Daoy (cell line): ENCODE results near the gene STEAP3. TPM values are rescaled to one million over a fixed set of nuclear protein-coding genes. Genes with fewer than 3 reads are reported as not detected.

Experiments
- DNase-seq: peaks from one replicate; pipeline ENCODE4 v3.0.0-alpha.2; 2015; ENCODE audit warnings: low read depth
- total RNA-seq: library from RNA; depleted of rRNA; stranded (reverse); fragments of >200 nt; shearing (Covaris generic); gene quantifications from 2 replicates; pipeline ENCODE4 v1.2.3, GENCODE V29; 2014

STEAP3 gene
- total RNA-seq, 1 experiment from 2014 or later = 14.6 TPM

- no peak for DNase-seq
Observed at GRCh38 chr2:119225105-119225865, 1.7 kb downstream of the STEAP3 start.

- no peak for DNase-seq
Observed at GRCh38 chr2:119225926-119226325, 2.3 kb downstream of the STEAP3 start.

GRCh38 chr2:119227346-119227745, 3.7 kb downstream of the STEAP3 start:
- DNase-seq = no peak

DNA sequence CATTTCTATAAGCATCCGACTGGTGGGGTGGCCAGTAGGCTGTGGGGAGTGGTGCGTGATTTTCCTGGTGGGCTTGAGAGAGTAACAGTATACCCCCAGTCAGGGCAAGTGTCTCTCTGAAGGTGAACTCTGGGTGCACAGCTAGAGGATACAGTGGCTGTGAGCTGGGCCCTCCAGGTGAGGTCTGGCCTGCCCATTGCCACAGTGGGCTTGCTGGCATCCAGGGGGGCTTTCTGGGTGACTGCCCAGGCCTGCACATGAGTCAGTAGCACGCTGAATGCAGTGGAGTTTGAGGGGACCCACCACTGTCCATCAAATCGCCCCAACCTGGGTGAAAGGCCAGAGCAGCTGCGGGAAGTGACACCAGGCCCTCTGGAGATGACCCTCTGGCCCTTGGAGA, 4.5 kb downstream of the STEAP3 start:
- DNase-seq = no peak

- DNase-seq = no peak
Observed at GRCh38 chr2:119228964-119229363, 5.3 kb downstream of the STEAP3 start.

DNA sequence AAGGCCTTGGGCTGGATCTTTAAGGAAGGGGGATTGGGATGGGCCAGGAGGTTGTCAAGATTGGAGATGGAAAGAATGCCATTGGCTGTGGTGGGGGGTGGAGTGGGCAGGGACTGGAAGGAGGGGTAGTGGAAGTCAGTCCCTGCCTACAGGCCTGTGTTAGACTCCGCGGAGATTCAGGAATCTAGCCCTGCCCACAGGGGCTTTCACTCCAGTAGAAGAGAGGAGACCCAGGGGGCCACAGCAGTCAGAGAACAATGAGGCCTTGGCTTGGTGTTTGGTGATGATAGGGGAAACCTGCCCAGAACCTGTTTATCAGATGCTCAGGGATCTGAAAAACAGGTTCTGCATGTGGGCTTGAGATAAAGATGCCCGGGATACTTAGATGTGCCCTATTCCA, 6.1 kb downstream of the STEAP3 start:
- no peak for DNase-seq

GRCh38 chr2:119230219-119231185, 6.9 kb downstream of the STEAP3 start:
- DNase-seq = peak; percentile 74

DNA sequence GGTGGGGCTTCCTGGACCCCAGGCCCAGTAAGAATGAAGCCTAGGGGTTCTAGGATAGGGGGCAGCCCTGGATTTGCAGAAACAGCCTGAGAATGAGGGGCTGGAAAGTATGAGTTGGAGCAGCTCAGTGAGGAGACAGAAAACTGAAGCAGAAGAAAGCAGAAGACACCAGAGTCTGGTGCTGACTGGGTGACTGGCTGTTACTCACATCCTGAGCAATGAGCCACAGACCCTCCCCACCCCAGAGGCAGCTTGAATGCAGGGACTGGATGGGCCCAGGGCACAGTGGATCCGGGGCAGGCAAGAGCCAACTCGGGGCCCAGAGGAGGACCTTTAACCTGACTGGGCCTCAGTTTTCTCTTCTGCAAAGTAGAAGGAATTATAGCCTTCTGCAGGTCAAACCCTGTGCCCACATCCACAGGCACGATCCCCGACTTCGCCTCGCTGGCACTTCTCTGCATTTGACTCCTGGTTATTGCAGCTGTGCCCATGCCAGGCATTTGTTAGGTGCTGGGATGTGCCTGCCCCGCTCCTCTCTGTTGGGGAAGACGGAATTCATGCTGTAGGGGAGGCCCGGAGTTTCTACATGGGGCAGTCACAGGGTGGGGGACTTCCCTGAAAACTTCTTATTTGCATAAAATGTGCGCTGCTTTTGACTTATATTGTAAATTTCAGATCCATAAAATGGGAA, 8.5 kb downstream of the STEAP3 start:
- peak; percentile 86 for DNase-seq

DNA sequence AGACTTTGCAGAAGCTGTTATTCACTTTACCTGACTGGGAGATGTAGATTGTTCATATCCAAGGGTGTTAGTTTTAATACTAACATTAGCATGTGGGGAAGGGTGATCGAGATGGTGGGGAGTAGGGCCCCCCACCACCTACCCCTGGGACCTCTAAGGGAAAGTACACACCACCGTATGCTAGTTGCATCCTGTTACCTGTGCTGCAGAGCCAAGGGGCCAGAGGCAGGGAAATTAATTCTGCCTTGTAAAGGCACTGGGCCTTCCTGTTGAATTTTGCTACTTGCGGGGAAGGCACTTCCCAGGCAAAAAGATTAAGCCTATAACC, 9.0 kb downstream of the STEAP3 start:
- DNase-seq = no peak

- DNase-seq = peak; percentile 43
Observed at GRCh38 chr2:119233326-119234020, 9.8 kb downstream of the STEAP3 start.

GRCh38 chr2:119234021-119235019, 10.7 kb downstream of the STEAP3 start:
- peak; percentile 34 for DNase-seq

DNA sequence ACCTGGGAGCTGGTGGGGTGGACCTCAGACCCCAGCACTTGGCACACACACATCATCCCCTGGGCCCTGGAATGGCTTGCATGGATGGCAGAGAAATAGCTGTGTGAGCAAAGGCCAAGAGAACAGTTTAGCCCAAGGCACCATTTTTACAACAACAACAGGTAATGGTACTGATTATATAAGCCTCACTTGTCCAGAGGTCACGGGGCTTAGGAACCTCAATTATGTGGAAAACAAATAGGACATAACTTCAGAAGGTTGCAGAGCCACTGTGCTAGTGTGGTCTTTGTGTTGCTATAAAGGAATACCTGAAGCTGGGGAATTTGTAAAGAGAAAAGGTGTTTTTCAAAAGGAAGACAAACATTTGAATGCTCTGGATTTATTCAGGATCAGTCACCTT, 13.2 kb downstream of the STEAP3 start:
- no peak for DNase-seq

- DNase-seq = peak; percentile 75
Observed at GRCh38 chr2:119240311-119241204, 16.9 kb downstream of the STEAP3 start.

GRCh38 chr2:119241205-119241532, 17.5 kb downstream of the STEAP3 start:
- no peak for DNase-seq

DNA sequence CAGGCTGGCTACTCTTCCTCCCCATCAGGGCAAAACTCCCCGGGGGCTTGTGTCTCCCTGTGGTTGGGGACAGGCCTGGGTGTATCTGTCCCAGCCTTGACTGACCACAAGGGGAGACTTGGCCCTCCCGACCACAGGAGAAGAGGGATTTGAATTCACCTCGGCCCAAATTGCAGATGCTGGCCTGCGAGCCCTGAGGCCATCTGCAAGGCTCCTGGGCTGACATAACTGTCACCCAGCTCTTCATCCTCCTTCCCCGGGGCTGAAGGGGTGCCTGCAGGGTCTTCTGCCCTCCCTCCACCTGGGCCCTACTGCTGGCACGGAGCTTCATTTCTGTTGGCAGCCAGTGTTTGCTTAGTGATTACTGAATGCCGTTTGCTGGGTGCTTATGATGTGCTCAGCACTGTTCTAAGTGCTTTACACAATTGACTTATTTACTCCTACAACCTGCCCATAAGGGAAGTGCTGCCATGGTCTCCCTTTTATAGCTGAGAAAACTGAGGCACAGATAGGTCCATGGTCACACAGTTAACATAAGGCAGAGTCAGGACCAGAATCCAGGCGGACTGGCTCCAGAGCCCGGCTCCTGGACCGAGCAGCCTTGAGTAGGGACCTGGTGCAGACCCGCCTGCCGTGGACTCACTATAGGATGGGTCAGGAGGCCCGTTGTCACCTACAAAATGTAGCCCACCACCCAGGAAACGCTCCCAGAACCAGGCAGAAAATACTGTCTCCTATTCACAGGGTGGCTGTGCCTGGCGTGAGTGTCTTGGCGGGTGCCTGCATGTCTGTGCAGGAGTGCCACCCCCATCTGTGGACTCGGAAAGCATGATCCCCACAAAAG, 18.9 kb downstream of the STEAP3 start:
- no peak for DNase-seq

- DNase-seq = no peak
Observed at GRCh38 chr2:119243621-119244020, 20.0 kb downstream of the STEAP3 start.

DNA sequence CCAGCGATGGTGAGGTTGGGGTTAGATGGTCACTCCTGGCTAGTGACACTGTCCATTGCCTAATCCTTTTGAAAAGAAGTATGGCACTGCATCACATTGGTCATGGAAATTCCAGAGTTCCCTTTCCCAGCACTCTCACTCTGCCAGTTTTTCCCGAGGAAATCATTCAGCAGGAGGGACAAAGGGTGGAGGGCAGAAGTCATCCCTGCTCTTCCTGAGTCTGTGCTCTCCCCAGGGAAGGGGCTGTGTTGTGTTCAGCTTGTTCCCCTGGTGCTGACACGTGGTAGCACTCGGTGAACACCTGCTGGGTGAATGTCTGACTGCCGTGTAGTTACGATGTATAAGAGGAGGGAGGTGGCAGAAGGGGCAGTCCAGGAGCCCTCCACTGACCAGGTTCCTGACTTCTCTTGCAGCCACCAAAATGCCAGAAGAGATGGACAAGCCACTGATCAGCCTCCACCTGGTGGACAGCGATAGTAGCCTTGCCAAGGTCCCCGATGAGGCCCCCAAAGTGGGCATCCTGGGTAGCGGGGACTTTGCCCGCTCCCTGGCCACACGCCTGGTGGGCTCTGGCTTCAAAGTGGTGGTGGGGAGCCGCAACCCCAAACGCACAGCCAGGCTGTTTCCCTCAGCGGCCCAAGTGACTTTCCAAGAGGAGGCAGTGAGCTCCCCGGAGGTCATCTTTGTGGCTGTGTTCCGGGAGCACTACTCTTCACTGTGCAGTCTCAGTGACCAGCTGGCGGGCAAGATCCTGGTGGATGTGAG, 21.6 kb downstream of the STEAP3 start:
- no peak for DNase-seq

DNA sequence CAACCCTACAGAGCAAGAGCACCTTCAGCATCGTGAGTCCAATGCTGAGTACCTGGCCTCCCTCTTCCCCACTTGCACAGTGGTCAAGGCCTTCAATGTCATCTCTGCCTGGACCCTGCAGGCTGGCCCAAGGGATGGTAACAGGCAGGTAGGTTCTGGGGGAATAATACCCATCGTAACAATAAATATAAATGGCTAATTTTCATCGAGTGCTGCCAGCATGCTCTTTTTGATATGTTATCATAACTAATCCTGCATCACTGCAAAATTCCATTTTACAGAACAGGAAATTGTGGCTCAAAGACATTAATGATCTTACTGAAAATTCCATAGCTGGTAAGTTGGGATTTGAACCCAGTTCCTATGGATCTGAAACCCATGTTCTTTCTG, 22.2 kb downstream of the STEAP3 start:
- DNase-seq = no peak
